Loucy (cell line): ENCODE results near the gene SLC6A19.

Experiments
- CTCF ChIP-seq: fragments of 200-600 bp; sonication (generic); conservative IDR thresholded peaks from 2 replicates; pipeline ENCODE4 v1.5.1; 2014; ENCODE audit warnings: mild to moderate bottlenecking, antibody characterized with exemption, low read length
- EZH2phosphoT487 ChIP-seq: fragments of 200-600 bp; IDR thresholded peaks from 2 replicates; pipeline ENCODE4 v1.6.1; 2018; ENCODE audit warnings: antibody characterized with exemption, mild to moderate bottlenecking, moderate library complexity, borderline replicate concordance

DNA sequence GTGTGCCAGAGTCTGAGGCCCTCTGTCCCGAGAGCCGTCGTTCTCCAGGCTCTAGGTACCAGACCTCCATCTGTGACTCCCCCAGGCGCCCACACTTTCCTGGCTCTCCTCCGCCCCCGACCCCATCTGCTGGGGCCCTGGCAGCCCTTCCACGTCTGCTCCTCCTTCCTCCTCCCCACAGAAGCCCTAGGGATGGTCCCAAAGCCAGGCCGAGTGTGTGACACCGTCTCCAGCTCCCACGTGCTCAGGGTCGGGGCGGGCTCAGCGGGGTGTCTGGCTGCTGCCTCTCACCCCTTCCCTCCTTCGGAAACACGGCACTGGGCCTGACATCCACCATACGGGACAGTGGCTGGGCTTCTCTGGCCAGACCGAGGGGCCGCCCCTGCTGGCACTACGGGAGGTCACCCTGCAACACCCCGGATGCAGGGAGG is 20.5 kb upstream of the SLC6A19 start:
- no peak for TF ChIP-seq CTCF
- TF ChIP-seq EZH2phosphoT487: no peak
